ENCODE measurements around the gene HMGCS2. TPM values are rescaled to one million over a fixed set of nuclear protein-coding genes. Genes with fewer than 3 reads are reported as not detected.

Gene HMGCS2
- polyA plus RNA-seq, 2 of the 4 experiments (the other 2 are of a cell fraction), result not detected

GRCh38 chr1:119737040-119737682 is 31.5 kb downstream of the HMGCS2 start:
- 92% methylated on average over 13 of the region's 16 CpGs for WGBS (ENCODE audit: missing lambda C conversion rate)
- ATAC-seq (no peak), FAIRE-seq (no peak), DNase-seq (ENCODE audit: low read depth in 1 of 2, low spot score in 1 of 2) (no peak)
- Histone ChIP-seq H3K4me1 (no peaks in the 10 kb centered on the region), H3K27ac (no peak overlapping the region), H3K9me3 (no peaks in the 10 kb centered on the region), H3K4me3 (no peak overlapping the region), H3K4me2 (no peak overlapping the region)
- POLR2A ChIA-PET, result no interaction called here
- CTCF ChIA-PET, result interaction anchor here (0.9 kb wide), 1 partner anchor 126 kb away, joined by 3 read pairs; no protein-coding TSS in a partner anchor
- peak; percentile 53 for TF ChIP-seq MAFK (IDR thresholded peaks at IDR 0.05; ENCODE audit: partially characterized antibody)
- TF ChIP-seq MYC (IDR thresholded peaks at IDR 0.05; ENCODE audit: borderline replicate concordance, low read length), result no peak

- DNase-seq (ENCODE audit: low read depth in 1 of 2, low spot score in 1 of 2) (no peak), FAIRE-seq (no peak), ATAC-seq (no peak)
- no peak for TF ChIP-seq EHMT2 (IDR thresholded peaks at IDR 0.05; ENCODE audit: low read depth)
- no peak for TF ChIP-seq NFE2L2 (conservative IDR thresholded peaks at IDR 0.05; ENCODE audit: low read length)
- TF ChIP-seq CHD4 (IDR thresholded peaks at IDR 0.05; ENCODE audit: borderline replicate concordance), result no peak
- no peak for TF ChIP-seq RARB (CRISPR knock-in tag; IDR thresholded peaks at IDR 0.05)
- no peak for TF ChIP-seq CTCF (IDR thresholded peaks at IDR 0.05)
- TF ChIP-seq HOXA7 (CRISPR knock-in tag; IDR thresholded peaks at IDR 0.05), result no peak
- no peak for TF ChIP-seq FOSB (CRISPR knock-in tag; IDR thresholded peaks at IDR 0.05)
- TF ChIP-seq HES2 (IDR thresholded peaks at IDR 0.05), result no peak
- TF ChIP-seq KDM1A (IDR thresholded peaks at IDR 0.05; ENCODE audit: low read depth), result no peak
- TF ChIP-seq ELK1 (IDR thresholded peaks at IDR 0.05; ENCODE audit: low read depth, low read length), result no peak
- TF ChIP-seq REST (IDR thresholded peaks at IDR 0.05), result no peak
- no peak for TF ChIP-seq BHLHE40 (IDR thresholded peaks at IDR 0.05; ENCODE audit: low read depth, low read length)
- no peak for TF ChIP-seq ZFP36 (IDR thresholded peaks at IDR 0.05; ENCODE audit: borderline replicate concordance, partially characterized antibody)
- TF ChIP-seq ZSCAN20 (CRISPR knock-in tag; IDR thresholded peaks at IDR 0.05), result no peak
- no peak for TF ChIP-seq HMGXB4 (CRISPR knock-in tag; IDR thresholded peaks at IDR 0.05; ENCODE audit: borderline replicate concordance)
- no peak for TF ChIP-seq KDM5A (IDR thresholded peaks at IDR 0.05)
- TF ChIP-seq PHF8 (IDR thresholded peaks at IDR 0.05; ENCODE audit: borderline replicate concordance, low read depth), result no peak
- TF ChIP-seq RCOR1 (IDR thresholded peaks at IDR 0.05; ENCODE audit: low read depth, low read length), result no peak
- no peak overlapping the region for H3K4me2 ChIP-seq
- ChIA-PET CTCF (interaction anchor here (0.9 to 4.8 kb wide), 2 partner anchors 8 to 125 kb away, joined by 3 to 32 read pairs; no protein-coding TSS in a partner anchor), POLR2A (no interaction called here)
- H3K9me3 ChIP-seq, result no peaks in the 10 kb centered on the region
- H3K27ac ChIP-seq, result no peak overlapping the region
- 89% methylated on average over 2 of the region's 2 CpGs for WGBS (ENCODE audit: missing lambda C conversion rate)
- no peaks in the 10 kb centered on the region for H3K4me1 ChIP-seq
- H3K4me3 ChIP-seq, result no peak overlapping the region
Measured at GRCh38 chr1:119736649-119737039, 32.1 kb downstream of the HMGCS2 start.

All from A549 (cell line).